Measurements from ENCODE around the gene UBR4.
A peak's percentile ranks its signal among the peaks of the same experiment; 100 is the strongest.

The UBR4 gene

DNA sequence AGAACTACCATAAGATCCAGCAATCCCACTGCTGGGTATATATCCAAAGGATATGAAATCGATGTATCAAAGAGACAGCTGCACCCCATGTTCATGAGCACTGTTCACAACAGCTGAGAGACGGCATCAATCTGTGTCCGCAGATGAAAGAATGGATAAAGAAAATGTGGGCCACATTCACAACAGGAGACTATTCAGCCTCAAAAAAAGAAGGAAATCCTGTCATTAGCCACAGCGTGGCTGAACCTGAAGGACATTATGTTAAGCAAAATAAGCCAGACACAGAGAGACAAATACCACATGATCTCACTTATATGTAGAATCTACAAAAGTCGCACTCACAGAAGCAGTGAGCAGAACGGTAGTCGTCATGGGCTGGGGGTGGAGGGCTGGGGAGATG, 154.4 kb downstream of the UBR4 start:
- DNase-seq (ENCODE audit: low spot score): no peak

DNA sequence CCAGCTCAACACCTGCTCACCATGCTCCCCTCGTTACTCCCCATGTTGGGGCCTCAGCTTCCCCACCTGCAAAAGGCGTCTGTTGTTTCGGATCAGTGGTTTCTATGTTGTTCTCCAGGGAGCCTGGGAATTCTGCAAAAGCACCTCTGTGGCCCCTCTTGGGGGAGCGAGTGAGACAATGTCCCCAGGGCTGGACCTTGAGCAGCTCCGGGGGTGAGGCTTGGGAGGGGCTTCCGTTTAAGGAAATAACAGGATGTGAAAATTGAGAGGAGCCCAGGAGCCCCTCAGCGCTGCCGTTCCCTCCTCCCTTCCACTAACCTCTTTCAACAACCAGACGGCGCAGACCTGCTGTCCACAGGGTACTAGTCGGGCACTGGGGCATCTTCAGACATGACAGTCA, 155.1 kb downstream of the UBR4 start:
- no peak for DNase-seq (ENCODE audit: low spot score)

GRCh38 chr1:19054216-19054615, 155.8 kb downstream of the UBR4 start:
- DNase-seq (ENCODE audit: low spot score): no peak

GRCh38 chr1:19053486-19053885, 156.6 kb downstream of the UBR4 start:
- no peak for DNase-seq (ENCODE audit: low spot score)

DNA sequence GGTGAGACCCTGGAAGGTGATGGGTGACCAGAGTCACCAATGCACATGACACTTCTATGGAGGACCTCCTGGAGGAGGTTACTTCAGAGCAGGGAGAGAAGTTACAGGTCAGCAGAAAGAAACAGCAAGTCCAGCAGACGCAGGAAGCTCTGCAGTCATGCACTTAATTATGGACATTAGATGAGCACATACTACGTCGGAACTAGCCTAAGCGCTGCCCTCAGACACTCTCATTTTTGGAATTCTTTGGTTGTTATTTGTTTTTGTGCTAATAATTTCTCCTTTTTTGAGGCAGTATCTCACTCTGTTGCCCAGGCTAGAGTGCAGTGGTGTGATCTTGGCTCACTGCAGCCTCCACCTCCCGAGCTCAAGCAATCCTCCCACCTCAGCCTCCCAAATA, 160.3 kb downstream of the UBR4 start:
- DNase-seq (ENCODE audit: low spot score): no peak

DNA sequence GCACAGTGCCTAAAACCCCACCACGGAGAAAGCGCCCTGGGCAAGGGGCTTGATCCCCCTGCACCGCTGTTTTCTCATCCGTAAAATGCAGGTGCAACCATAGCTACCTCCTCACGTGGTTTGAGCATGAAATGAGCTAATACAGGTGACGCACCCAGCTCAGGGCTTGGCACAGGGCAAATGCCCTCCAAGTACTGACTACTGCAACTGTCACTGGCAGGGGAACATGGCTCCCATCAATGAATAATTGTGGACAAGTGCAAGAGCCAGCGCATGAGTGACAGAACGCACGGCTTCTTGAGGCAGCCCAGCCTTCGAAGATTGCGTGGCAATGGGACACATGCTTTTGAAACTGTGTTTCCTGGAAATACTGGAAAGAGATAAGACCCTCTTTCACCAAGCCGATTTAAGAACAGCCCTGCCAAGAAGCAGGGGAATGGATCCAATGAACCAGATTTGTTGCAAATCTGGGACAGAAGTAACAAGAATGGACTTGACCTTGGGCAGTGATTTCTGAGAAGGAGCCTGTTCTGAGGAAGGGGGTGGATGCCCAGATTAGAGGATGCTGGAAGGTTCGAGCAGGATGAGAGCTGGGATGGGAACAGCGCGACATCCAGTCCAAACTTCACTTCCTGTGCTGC, 160.8 kb downstream of the UBR4 start:
- DNase-seq (ENCODE audit: low spot score): no peak

- DNase-seq (ENCODE audit: low spot score): no peak
These were observed 162.9 kb downstream of the UBR4 start for GRCh38 chr1:19046972-19047731.

- DNase-seq (ENCODE audit: low spot score): no peak
These were observed 163.9 kb downstream of the UBR4 start for GRCh38 chr1:19045898-19046880.

GRCh38 chr1:19044975-19045831, 164.9 kb downstream of the UBR4 start:
- DNase-seq (ENCODE audit: low spot score): peak; percentile 88

GRCh38 chr1:19044471-19044870, 165.6 kb downstream of the UBR4 start:
- DNase-seq (ENCODE audit: low spot score): no peak

GRCh38 chr1:19043579-19044443, 166.3 kb downstream of the UBR4 start:
- DNase-seq (ENCODE audit: low spot score): no peak

DNA sequence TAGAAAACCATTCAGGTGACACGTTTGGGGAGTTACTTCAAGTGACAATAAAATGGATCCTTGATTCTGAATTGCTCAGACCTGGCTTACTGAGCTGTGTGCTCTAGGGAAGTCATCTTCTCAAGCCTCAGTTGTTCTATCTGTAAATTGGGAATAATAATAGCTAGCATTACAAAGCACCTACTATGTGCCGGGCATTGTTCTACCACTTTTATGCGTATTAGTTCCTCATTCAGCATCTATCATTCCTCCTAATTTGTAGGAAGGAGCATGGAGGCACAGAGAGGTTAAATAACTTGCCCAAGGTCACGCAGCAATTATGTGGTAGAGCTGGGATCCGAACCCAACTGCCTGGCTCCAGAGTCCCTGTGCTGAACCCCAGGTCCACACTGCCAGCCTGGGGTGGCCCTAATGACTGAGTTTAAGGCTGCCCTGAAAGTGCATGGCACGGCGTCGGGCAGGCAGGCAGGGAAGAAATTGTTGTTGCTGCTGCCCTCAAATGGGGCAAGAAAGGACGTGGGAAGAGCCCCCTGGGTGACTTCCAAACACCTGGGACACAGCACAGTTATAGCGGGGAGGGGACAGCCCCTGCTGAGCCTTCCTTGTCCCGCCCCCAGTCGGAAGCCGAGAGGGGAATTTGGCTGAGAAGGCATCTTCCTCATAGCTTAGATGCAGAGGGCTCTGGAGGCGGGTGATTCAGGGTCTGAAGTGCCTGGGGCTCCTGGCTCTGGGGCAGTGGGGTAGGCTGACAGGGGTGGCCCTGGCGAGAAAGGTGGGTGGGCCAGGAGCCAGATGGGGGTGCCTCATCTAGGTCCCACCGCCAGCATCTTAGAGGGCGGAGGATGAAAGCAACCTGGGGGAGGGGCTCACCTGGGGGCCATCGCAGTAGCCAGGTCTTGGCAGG, 167.1 kb downstream of the UBR4 start:
- no peak for DNase-seq (ENCODE audit: low spot score)

GRCh38 chr1:19040010-19040680, 169.9 kb downstream of the UBR4 start:
- no peak for DNase-seq (ENCODE audit: low spot score)

GRCh38 chr1:19038732-19039131, 171.3 kb downstream of the UBR4 start:
- DNase-seq (ENCODE audit: low spot score): no peak

GRCh38 chr1:19038096-19038495, 172.0 kb downstream of the UBR4 start:
- DNase-seq (ENCODE audit: low spot score): no peak

GRCh38 chr1:19037659-19038058, 172.4 kb downstream of the UBR4 start:
- no peak for DNase-seq (ENCODE audit: low spot score)

DNA sequence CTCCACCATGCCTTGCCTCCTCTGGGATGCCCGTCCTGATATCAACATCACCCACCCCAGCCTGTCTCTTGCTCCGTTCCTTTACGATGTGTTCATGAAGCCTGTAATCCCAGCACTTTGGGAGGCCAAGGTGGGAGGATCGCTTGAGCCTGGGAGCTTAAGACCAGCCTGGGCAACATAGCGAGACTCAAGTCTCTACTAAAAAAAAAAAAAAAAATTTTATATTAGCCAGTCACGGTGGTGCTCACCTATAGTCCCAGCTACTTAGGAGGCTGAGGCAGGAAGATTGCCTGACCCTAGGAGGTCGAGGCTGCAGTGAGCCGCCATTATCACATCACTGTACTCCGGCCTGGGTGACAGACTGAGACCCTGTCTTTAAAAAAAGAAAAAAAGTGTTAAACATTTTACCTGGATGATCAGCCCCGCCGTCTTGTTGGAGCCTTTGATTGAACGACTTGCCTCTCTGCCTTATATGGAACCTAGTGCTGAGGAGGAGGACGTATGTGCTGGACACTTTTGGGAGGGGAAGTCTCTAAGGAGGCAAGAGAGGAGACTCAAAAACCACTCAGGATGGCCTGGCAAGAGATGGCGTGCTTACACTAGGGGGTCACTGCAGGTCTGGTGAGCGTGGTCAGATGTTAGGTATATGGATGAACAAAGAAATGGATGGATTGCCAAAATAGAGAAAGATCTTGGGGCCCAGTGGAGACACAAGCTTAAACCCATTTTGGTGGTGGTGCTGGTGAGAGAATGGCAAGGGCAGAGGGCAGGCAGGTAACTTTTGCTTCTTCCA, 173.1 kb downstream of the UBR4 start:
- DNase-seq (ENCODE audit: low spot score): no peak
